GM21576 (cell line): Measurements from ENCODE around the gene AKTIP.

ENCODE experiments used
- ATAC-seq: cut with Tn5 transposase; IDR thresholded peaks from one replicate; pipeline ENCODE4 v1.9.1; 2021; ENCODE audit warnings: mild to moderate bottlenecking, moderate library complexity; ENCODE audit not compliant: unreplicated experiment

The AKTIP gene

DNA sequence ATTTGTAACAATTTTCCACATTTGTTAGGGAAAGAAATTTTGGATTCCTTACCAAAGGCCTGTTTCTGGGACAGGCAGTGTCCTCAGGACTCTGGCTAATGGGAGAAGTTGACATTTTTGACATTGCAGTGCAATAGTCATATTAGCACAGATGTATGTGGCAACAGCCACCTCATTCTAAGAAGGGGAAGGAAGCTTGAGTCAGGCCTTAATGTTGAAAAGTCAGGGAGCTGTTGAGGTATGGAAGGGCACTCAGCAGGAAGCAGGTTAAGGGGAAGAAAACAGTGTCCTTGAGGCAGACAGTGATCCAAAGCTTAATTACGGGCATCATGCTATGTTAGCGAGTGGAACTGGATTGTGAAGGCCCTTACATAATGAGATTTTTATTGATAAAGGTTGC is 20.9 kb downstream of the AKTIP start:
- ATAC-seq = no peak

DNA sequence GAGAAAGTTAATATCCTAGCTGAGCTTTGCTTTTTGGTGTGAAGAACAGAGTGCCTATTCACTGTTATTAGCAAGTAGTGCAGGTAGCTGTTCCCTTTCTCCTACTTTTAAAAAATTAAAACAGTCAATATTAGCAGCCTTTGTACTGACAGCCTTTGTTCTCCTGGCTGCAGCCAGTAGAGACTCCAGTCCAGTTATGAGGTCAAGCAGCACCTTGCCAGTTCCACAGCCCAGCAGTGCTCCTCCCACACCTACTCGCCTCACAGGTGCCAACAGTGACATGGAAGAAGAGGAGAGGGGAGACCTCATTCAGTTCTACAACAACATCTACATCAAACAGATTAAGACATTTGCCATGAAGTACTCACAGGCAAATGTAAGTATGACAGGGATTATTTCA is 22.6 kb downstream of the AKTIP start:
- ATAC-seq = no peak

DNA sequence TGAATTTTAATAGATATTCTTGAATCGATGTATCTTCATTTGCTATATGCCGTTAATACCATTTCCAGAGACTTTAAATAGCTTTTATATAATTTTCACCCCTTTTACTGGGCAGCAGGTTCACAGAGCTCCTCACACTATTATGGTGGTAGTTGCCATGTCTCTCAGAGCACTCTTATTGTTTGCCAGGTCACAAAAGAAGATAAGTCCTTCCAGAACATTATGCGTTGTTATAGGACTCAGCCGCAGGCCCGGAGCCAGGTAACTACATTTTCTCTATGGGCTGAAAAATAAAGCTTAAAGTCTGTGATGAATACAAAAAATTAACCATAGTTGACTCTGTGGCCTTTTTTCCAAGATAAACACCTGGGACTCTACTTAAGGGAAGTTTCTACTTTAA is 24.0 kb downstream of the AKTIP start:
- ATAC-seq = no peak

DNA sequence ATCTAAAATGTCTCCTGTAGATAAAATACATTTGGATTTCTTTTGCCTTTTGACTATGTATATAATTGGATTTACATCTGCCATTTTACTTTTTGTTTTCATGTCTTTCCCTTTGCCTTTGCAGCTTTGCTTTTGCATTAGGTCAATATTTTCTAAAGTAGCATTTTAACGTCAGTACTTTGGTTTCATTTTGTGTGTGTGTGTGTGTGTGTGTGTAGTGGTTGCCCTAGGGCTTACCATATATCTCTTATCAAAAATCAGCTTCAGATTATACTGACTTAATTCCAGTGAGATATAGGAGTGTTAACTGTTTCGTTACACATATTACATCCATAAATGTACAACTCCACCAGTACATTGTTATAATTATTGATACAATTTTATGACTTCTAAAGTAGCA is 26.1 kb downstream of the AKTIP start:
- ATAC-seq = no peak

- no peak for ATAC-seq
Observed at GRCh38 chr16:53465606-53466280, 37.3 kb downstream of the AKTIP start.

GRCh38 chr16:53458635-53459034 is 44.4 kb downstream of the AKTIP start:
- ATAC-seq = no peak

- ATAC-seq = peak; percentile 100
Observed at GRCh38 chr16:53457670-53458069, 45.3 kb downstream of the AKTIP start.

GRCh38 chr16:53456625-53457024 is 46.4 kb downstream of the AKTIP start:
- ATAC-seq = no peak

DNA sequence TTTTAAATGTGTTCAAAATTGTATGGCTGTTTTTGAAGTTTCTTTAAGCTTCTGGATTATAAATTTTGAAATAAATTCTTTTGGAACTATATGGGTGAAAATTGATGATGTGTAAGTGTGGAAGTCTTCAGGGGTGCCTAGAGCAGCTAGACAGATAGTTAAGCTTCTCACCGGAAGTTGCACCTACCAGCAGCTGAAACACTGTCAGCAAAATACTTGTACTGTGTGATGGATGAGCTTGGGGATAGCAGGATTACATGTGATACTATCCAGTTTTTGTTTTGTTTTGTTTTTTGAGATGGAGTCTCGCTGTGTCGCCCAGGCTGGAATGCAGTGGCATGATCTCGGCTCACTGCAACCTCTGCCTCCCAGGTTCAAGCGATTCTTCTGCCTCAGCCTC is 49.1 kb downstream of the AKTIP start:
- ATAC-seq = no peak

GRCh38 chr16:53449816-53450517 is 53.0 kb downstream of the AKTIP start:
- no peak for ATAC-seq

GRCh38 chr16:53446090-53446489 is 56.9 kb downstream of the AKTIP start:
- ATAC-seq = no peak

GRCh38 chr16:53445534-53445933 is 57.5 kb downstream of the AKTIP start:
- no peak for ATAC-seq
